NCI-H2227 treated with DMSO at 0.1 percent for 48 hours (cell line): ENCODE data around the gene TNFAIP2.

Experiments
- DNase-seq: peaks from one replicate; lab custom pipeline; 2025; lab: John Stamatoyannopoulos, UW

The TNFAIP2 gene

GRCh38 chr14:103134405-103134804, 11.1 kb downstream of the TNFAIP2 start:
- no peak for DNase-seq

- DNase-seq, result no peak
Measured at GRCh38 chr14:103134919-103135318, 11.7 kb downstream of the TNFAIP2 start.

- no peak for DNase-seq
Measured at GRCh38 chr14:103135333-103136260, 12.3 kb downstream of the TNFAIP2 start.

GRCh38 chr14:103136388-103137271, 13.4 kb downstream of the TNFAIP2 start:
- no peak for DNase-seq

- no peak for DNase-seq
Measured at GRCh38 chr14:103137689-103138300, 14.5 kb downstream of the TNFAIP2 start.

GRCh38 chr14:103138301-103139131, 15.3 kb downstream of the TNFAIP2 start:
- no peak for DNase-seq

GRCh38 chr14:103139132-103140025, 16.1 kb downstream of the TNFAIP2 start:
- no peak for DNase-seq

- peak; percentile 71 for DNase-seq
Measured at GRCh38 chr14:103140316-103141109, 17.3 kb downstream of the TNFAIP2 start.

- peak; percentile 46 for DNase-seq
Measured at GRCh38 chr14:103141117-103141796, 18.0 kb downstream of the TNFAIP2 start.

GRCh38 chr14:103142026-103142425, 18.8 kb downstream of the TNFAIP2 start:
- DNase-seq, result no peak

GRCh38 chr14:103142721-103143302, 19.6 kb downstream of the TNFAIP2 start:
- DNase-seq, result no peak

GRCh38 chr14:103143506-103143905, 20.2 kb downstream of the TNFAIP2 start:
- no peak for DNase-seq

GRCh38 chr14:103144085-103144484, 20.8 kb downstream of the TNFAIP2 start:
- no peak for DNase-seq

GRCh38 chr14:103146141-103146709, 23.0 kb downstream of the TNFAIP2 start:
- no peak for DNase-seq

GRCh38 chr14:103149351-103150237, 26.3 kb downstream of the TNFAIP2 start:
- no peak for DNase-seq

GRCh38 chr14:103151270-103151945, 28.1 kb downstream of the TNFAIP2 start:
- no peak for DNase-seq

GRCh38 chr14:103155010-103155409, 31.7 kb downstream of the TNFAIP2 start:
- DNase-seq, result no peak
